GM21423 (cell line): ENCODE results near the gene SDSL.

ENCODE experiments used
- ATAC-seq: cut with Tn5 transposase; IDR thresholded peaks from one replicate; pipeline ENCODE4 v1.9.1; 2021; ENCODE audit warnings: mild to moderate bottlenecking, moderate library complexity; ENCODE audit not compliant: unreplicated experiment

Gene SDSL

DNA sequence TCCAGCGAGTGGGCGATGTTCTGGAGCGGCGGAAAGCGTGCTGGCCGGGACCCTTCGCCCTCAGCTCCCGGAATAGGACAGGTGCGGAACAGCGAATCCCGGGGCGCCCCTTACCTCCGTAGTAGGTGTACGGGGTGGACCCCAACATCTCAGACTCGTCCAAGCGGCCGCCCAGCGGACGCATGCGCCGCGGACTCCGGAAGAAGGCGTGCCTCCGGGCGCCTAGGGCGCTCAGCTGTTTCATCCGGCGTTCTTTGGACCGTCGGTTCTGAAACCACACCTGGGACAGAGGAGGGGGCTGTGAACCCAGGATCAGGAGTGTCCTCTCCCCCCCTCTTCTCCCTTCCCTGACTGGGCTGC lies 44.9 kb downstream of the SDSL start:
- no peak for ATAC-seq

DNA sequence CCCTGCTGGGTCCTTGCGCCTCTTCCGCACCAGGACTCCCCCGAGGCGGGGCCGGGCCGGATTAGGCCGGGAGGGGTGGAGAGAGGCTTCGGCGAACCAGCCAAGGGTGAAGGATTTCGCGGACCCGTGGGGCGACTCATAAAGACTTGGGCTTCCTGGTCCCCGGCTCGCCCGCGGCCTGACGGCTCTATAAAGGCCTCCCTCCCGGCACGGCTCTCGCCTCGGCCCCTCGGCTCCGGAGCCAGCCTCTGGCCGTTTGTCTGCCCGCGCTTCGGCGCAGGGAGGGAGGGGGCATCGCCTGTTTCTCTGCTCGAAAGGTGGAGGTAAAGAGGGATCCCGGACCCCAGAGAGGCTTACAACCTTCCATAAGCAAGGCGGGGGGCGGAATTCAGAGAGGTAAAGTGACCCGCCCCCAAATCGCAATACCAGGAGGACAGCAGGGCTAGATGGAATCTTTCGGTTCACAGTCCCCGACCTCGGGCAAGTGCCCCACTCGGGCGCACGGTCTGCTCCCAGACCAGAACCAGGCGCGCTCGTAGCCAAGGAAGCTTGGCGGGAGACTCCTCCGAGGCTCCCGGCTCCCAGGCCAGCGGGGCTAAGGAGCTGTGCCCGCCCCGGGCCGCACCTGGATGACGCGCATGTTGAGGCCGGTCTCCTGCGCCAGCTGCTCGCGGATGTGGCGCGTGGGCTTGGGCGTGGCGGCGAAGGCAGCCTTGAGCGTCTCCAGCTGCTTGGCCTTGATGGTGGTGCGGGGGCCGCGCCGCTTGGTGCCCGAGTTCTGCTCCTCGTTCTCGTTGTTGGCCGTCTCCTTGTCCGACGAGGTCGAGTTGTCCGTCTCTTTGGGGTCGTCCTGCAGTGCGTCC lies 45.6 kb downstream of the SDSL start:
- no peak for ATAC-seq

DNA sequence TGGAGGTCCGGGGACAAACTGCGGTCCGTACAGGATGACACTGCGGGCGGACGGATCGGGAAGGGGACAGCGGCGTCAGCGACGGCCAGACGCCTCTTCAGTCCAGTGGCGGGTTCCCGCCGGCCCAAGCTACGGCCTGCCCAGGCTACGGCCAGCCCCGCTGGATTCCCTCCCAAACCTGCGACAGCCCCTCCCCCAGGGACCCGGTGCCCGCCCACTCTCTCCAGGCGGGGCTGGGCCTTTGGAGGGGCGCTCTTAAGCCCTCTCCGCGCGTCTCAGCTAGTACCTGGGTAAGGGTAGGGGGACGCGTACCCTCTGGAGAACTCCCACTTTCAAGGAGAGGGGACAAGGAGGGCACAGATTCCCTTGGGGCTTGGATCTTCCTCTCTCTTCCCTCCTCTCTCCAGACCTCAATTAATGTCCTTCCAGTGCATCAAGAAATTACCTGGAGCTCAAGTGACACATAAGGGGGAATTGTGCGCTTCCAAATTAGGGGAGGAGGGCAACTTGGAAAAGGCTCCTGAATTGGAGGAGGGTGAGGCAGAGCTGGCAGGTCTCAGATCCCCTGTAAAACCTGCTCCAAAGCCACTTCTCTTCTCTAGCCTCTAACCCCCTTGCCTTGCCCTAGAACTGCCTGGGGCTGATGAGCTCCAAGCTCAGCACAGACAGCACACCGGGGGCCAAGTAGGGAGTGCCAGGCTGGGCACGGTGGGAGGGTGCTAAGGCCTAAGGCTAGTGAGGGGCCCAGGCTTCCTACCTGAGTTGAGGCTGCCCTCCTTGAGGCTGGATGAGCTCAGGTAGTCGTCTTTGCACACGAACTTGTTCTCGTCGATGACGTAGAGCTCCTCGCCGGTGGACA lies 46.4 kb downstream of the SDSL start:
- ATAC-seq: no peak

DNA sequence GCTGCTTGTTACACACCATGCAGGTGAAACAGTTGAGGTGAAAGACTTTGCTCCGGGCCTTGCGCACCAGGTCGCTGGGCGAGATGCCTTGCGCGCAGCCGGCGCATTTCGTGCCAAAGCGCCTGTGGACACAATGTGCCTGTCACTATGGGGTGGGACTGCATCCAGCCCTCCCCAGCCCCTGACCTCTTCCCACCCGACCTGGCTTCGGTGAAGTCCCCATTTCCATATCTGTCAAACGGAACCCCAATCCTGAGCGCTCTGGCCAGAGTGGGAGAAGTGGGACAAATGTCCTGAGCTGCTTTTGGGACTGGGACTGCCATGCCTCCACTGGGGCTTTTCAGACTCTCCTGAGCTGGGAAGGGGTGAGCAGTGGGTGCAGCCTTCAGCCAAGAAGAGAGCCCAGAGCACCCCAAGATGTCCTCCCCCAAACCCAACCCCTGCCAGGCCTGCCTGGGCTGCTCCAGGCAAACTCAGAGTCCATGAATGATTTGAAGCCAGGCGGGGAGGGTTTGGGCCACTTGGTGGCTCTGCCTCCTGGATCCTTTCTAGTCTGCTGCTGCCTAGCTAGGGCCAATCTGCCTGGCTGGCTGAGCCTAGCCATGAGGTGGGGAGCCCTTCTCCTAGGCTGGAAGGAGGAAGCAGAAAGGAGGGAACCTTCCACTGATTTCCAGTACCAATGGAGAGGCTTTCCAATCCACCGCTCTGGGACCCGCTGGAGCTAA lies 47.2 kb downstream of the SDSL start:
- no peak for ATAC-seq

DNA sequence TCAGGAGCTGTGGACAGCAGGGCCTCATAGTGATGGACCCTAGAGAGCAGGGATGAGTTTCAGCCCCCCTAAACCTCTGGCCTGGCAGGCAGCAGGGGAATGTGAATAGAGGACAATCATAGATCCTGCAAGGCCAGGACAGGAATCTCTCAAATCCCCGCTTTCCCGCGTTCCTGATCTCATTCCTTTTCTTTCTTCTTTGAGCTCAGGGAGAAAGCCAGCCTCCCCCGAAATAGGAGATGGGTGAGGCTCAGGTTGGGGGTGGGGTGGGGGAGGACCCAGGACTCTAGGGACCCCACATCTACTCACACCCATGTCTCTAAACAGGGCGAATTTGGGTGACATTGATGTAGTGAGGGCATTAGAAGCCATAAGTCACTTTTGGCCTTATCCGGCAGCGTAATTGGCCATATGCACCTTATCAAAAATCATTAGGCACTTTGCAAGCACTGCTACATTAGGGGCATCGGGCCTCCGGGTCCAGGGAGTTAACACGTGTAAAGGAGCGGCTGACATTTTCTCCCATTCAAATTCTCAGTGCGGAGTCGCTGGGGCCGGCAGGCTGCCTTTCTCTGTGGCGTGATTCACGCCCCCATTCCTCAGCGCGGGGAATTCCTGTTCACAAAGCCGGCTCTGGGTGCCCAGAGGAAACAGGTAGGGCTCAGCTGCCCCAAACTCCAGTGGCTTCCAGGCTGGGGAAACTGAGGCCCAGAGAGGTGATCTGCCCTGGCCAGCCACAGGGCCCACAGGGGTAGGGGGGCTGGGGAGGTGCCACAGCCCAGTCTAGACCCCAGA lies 48.0 kb downstream of the SDSL start:
- no peak for ATAC-seq

DNA sequence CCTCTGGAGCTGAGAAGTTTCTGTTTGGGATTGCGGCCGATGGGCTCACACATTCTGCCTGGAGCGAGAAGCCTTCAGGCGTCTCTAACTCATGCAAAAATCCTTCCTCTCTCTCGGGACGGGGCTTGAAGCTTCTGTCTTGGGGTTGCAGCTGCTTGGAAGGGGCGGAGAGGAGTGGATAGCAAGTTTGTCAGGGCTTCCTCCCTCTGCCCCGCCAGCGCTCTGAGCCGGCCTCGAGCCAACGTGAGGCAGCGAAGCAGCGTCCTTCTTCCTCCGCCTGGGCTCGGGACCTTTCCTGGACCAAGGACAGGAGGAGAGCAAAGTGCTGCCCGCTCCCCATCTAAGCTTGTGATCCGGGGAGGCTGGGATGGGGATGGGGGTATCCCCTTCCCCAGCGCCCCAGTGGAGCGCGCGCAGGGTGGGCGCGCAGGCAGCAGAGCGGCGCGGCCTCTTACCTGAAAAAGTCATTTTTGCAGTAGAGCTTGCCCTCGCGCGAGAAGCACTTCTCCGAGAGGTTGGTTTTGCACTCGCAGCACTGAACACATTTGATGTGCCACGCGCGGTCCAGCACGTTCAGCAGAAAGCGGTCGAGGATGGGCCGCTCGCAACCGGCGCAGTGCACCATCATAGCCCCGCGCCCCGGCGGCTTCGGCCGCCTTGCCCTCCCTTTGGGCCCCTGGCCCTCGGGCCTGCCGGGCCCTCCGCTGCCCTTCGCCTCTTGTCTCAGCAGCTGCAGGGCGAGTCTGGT lies 48.9 kb downstream of the SDSL start:
- ATAC-seq: no peak

DNA sequence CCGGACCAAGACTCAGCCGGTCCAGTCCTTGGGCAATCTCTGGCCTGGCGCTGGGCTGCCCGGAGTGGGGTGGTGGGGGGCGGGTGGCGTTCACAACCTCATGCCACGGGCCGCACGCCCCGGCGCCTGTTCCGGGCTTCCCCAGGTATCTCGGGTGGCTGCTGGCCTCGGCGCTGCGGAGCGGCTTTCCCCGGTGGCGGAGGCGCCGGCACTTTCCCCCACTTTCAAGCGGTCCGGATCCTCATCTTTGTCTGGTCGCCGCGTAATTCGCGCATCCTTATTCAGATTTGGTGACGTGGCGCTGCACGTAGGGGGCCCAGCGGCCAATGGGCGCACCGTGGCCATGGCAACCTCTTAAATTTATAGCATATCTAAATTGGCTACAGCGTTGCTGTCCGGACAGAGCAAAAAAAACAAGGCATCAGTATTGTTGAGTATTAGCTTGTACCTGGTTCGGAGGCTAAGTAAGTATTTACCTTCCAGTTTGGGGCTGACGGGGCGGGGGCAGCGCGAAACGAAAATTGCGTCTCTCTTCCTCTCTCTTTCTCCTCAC lies 49.5 kb downstream of the SDSL start, which contains the start of gene LHX5:
TSS of gene LHX5 (minus strand) at position 253 of the 553 bp plus-strand sequence. CDS start 373 bp downstream, outside the sequence.
- no peak for ATAC-seq

DNA sequence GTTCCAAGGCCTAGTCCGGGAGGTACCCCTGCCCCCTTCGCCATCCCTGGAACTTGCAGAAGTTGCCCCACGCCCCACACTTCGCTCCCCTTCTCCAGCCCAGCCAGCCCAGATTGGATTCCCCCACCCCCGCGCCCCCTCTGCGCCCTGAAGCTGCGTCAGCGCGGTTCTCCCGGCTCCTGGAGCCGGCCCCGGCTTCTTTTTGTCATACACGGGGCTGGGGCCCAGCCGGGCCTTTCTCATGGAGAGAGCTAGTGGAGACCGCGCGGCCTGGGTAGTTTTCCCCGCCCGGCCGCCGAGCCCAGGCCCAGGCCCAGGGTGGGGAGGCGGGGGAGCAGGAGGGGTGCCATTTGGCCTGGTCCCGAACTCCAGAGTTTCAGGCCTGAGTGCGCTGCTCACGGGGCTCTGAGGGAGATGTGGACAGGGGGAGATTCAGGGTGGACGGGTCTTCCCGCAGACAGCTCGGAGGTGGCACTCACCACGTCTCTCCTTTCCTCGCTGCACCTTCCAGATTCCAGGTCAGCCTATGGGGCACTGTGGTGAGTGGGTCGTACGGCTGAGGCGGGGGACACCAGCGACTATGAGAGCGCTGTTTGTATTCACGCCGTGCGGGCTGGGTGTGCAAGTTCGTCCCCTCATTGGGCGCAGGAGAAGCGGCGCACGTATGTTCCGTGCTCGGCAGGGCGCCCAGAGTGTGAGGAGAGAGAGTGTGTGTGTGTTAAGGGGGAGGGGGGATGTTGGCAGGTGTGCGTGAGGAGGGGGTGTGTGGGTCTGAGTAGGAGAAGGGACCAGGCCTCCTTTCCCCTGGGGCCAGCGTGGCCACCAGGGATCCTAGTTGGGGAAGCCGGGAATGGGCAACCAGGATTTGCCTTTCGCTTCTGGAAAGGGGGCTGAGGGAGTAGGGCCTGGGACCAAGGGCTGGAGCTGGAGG lies 50.3 kb downstream of the SDSL start:
- no peak for ATAC-seq

DNA sequence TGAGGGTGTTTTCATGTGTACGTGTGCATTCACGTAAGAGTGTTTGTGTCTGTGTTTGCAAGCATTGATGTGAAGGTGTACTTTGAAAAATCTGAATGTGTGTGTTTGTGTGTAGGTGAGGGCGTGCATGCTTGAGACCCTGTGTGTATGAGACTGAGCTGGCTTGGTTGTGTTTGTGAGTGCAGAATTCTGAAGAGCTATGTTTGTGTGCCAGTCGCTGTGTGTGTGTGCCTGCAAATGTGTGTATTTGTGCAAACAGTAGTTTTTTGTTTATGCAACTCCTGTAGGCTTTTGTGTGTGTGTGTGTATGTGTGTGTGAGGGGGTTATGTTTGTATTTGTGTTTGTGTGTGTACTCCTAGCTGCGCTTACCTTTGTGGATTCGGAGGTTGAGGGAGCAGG lies 51.2 kb downstream of the SDSL start:
- ATAC-seq: no peak

DNA sequence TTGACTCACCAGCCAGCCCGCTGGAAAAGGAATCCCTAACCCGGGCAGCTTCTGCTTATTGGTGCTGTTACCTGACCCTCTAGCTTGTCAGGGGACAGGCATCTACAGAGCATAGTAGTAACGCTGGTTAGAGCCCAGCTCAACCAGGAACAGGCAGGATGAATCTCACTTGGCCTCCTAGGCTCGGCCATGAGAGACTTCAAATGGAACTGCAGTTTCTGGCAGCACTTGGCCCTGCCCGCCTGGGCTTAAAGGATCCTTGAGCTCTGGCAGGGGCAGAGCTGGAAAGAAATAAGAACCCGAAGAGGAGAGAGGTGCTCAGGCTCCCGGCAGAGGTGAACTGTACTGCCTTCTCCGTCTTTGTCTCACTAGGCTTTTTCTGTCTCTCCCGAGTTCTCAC lies 51.8 kb downstream of the SDSL start:
- ATAC-seq: no peak

DNA sequence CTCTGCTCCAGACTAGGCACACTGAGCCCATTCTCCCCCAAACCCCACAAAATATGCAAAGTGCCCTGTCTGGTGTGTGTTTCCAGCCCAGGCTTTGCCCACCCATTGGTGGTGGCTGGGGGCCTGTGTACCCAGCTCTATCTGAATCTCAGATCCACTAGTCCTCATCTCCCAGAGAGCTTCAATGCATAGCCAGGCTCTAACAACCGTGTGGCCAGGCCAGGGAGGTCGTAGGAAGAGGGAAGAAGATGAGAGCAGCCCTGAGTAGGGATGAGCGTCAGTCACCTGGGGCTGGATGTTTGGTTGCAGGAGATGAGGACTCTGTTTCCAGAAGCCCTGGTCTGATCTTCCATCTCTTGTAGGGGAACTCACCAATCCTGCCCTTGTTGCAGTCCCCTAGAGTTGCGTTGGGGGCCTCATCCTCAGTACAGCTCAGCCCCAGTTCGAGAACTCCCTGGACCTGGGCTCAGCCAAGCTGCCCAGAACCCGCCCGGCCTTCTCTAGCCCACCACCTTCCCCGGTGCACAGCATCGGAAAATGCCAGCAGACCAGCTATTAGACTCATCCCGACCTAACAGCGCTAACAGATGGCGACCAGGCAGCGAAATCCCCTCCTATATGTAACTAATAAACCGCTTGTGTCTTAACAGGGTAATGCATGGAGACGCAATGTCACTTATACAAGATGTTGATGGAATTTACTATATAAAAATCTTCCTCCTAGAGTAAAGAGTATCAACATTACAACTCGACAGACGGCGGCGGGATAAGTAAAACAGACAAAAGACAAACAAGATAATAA lies 52.7 kb downstream of the SDSL start:
- ATAC-seq: no peak

DNA sequence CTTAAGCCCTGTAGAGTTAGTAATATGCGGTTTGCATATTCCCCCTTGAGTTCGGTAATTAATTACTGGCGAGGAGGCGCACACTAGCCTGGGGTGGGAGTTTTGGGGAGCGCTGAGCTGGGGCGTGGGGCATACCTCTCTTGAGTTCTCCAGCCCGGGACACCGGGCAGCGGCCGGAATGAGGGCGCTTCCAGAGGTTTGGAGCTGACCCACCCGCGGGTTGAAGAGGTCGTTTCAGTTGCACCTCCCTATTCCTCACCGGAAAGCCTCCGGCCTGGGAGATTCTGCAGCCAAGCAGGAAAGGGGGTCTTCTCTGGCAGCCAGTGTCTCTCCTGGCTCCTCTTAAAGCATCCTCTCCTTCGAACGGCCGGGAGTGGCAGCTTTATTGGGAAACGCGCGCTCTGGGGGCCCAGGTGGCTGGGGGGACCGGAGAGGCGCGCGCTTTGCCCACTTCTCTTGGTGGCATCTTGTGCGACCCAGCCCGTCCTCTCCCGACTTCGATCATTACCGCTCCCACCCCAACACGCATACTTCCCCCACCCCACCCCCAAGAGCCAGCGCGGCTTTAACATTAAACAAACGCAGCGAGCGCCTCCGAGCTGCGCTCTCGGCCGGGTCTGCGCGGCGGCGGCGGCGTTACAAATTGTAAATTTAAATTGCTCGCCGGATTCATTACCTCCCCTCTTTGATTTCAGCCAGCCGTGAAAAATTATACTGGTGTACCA lies 53.4 kb downstream of the SDSL start:
- no peak for ATAC-seq

DNA sequence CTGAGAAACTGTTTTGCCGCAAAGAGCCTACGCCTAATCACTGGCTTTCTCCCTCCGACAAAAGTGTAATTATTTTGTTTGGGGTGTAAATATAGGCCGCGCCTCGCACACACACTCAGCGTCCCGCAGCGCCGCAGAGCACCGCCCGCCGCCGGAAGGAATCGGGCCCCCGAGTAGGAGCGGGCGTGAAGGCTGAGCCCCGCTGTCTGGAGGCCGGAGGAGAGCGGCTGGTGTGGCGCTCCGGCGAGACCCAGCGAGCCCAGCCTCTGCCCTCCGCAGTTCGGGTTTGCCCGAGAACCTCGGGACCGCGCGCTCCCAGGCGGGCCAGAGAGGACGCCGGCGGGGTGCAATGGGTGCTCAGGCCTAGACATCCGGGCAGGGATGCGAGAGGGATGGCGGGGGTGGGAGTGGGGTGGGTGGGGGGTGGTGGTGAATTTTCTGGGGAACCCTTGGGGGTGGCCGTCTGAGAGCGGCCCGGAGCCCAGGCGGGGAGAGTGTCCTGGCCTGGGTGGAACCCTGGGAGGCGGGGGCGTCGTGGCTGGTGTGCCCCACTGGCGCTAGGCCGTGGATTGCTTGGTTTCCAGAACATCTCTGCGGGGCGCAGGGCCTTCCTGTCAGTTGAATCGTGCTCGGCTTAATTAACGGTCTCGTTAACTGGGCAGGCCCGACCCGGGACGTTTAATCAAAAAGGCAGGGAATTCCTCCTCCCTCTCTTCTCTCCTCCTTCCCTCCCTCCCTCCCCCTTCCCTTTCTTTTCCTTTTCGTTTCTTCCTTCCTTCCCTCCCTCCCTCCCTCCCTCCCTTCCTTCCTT lies 54.2 kb downstream of the SDSL start:
- no peak for ATAC-seq

DNA sequence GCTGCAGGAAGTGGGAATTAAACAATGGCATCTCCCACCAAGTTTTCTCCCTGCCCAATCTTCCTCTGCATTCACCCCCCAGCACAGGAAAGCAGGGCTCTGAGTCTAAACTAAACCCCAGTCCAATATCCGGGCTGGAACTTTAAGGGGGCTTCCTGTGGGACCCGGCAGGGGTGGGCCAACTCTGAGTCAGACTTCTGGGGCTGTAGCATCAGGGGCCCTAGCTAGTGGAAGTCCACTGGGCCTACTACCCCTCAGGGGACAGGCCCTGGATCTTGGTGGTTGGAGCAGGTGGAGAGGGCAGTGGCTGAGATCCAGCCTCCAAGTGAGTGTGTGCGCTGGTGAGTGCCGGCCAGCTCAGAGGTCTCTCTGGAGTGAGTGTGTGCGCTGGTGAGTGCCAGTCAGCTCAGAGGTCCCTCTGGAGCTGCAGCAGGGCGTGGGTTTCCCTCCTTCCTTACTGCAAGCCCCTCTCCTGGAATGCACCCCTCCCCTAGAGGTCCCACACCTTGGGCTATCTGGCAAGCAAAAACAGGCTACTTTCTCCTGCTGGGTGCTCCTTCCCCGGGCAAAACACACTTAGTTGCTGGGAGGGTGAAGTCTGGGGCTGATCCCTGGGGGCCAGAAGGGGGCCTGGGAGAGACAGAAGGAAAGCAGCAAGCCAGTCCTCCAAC lies 55.1 kb downstream of the SDSL start:
- no peak for ATAC-seq

DNA sequence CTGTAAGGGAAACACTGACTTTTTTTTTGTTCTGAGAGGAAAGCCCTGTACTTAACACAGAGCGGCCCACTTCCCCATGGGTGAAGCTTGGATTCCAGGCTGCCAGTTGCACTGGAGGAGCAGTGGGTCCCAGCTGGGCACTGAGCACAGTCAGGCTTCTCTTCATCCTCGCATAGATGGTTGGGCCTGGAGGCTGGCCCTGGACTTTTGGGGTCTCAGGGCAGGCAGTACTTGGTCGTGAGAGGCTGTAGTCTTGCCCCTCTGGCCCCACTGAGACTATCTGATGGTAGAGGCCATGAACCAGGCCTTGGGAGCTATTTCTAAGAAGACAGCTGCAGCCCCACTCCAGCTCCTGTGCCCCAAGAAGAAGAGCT lies 55.6 kb downstream of the SDSL start:
- ATAC-seq: no peak
